NCI-H1694 (cell line): ENCODE measurements around the gene ARHGEF12.

Experiments
- DNase-seq: peaks from one replicate; lab custom pipeline; 2025; lab: John Stamatoyannopoulos, UW

Gene ARHGEF12

DNA sequence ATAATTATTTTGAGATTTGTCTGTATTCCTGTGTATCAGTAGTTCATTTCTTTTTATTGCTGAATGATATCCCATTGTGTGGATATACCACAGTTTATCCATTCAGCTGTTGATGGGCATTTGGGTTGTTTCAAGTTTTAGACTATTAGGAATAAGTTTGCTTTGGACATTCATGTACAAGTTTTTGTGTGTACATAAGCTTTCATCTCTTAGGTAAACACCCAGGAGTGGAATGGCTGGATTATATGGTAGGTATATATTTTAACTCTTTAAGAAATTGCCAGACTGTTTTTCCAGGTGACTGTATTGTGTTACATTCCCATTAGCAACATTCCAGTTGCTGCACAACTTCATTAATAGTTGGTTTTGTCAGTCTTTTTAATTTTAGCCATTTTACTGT lies 52.0 kb downstream of the ARHGEF12 start:
- no peak for DNase-seq

GRCh38 chr11:120389693-120390584 lies 53.7 kb downstream of the ARHGEF12 start:
- DNase-seq: no peak

DNA sequence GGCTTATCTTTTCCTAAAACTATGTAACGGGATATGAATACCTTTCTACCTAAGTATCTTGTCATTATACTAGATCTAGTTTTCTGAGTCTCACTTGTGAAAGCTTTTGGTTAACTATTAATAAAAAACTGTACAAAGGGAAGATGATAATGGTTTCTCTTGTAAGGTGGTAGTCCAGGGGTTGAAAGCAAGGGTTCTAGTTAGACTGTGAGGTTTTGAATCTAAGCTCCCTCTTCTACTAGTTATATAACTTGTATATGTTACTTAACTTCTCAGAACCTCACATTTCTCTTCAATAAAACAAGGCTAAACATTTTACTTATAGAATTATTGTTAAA lies 54.3 kb downstream of the ARHGEF12 start:
- no peak for DNase-seq

DNA sequence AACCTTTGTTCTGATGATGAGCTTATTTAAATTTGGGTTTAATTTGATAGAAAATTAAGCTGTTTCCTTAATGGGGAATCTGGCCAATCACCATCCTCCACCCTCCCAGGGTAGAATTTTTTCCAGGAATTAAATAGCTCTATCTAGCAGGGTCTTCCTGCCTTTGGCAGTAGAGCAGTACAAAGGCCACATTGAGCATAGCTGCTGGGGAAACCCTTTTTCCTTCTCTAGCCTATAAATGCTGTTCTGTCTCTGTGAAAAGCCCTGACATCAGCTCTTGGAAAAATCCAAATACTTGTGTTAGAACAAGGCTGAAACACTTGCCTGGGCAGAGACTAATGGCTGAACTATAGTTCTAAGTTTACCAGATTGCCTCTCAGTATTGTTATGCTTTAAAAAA lies 55.1 kb downstream of the ARHGEF12 start:
- DNase-seq: no peak

DNA sequence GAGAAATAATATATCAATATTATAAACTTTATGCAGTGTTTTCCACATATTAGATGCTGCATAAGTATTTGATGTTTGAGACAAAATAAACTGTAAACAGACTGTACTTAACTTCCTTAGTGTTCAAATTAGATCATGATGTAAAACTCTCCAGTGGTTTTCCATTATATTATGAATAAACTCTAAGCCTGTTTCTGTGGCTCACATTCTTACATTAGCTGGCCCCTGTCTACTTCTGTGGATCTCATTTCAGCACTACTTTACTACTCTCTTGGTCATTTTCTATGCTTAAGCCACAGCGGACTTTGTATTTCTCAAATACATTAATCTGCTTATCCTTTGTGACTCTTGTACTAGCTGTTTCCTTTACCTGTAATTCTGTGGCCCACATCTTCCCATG lies 55.6 kb downstream of the ARHGEF12 start:
- DNase-seq: no peak

DNA sequence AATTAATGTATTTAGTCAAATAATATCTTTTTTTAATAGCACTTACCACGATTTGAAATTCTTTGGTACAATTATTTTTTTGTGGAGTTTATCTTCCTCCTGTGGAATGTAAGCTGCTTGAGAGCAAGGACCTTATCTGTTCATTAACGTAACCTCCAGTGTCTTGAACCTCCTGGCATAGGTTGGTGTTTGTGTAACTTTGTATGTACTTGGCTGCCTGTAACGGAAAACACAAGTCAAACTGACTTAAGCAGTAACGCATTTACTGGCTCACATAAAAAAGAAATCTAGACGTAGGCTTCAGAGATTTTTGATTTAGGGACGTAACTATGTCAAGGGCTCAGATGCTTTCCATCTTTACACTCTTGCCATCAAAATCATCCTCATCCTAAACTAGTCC lies 56.1 kb downstream of the ARHGEF12 start:
- DNase-seq: no peak

GRCh38 chr11:120392793-120393192 lies 56.6 kb downstream of the ARHGEF12 start:
- DNase-seq: no peak

GRCh38 chr11:120394119-120394518 lies 57.9 kb downstream of the ARHGEF12 start:
- DNase-seq: no peak

DNA sequence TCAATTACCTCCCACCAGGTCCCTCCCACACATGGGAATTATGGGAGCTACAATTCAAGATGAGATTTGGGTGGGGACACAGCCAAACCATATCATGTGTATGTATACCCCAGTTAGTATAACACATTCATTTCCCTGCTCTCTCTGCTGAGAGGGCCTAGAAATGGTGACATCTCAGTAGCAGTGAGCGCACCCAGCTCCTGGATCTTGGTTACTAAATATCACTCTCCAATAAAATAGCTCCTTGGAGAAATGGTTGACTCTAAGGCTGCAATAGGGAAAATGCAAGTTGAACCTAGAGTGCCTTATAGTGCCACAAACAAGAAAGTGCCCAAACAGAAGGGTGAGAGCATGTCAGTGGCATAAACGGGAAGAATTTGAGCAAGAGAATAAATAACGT lies 59.6 kb downstream of the ARHGEF12 start:
- DNase-seq: no peak

GRCh38 chr11:120398132-120398531 lies 61.9 kb downstream of the ARHGEF12 start:
- DNase-seq: no peak

- no peak for DNase-seq
Observed at GRCh38 chr11:120399307-120399706, 63.1 kb downstream of the ARHGEF12 start.

DNA sequence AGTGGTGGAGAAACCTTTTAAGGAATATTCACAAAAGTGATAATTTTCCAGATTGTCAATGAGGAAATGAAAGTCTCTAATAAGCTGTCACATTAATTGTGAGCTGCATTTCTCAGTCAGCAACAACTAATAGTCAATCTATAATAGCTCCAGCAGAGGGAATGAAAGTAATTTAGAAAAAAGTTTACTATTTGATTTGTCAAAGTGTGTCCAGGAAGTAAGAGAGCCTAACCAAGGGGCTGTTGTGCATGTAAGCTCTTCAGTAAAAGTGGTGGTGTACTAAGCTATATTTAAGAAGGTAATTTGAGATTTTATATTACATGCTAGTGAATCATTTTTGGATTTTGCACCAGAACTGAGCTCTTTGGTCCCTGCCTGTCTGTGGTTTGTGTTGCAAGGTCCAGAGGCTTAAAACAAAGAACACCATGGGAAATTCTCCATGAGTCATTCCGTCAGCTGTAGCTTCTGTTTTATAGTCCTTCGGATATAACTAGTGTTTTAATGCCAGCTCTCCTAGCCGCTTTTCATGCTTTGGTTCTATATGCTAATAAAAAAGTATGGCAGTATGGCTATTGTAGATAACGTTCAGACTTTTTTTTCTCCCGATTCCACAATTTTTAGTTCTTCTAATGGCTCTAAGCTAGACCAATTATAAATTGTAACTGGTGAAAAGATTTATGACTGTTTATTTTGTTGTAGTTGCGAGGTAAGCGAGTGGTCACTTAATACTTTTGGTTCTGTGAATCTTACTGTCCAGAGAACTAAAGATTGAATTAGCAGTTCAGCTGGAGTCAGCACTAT lies 64.6 kb downstream of the ARHGEF12 start:
- DNase-seq: no peak

DNA sequence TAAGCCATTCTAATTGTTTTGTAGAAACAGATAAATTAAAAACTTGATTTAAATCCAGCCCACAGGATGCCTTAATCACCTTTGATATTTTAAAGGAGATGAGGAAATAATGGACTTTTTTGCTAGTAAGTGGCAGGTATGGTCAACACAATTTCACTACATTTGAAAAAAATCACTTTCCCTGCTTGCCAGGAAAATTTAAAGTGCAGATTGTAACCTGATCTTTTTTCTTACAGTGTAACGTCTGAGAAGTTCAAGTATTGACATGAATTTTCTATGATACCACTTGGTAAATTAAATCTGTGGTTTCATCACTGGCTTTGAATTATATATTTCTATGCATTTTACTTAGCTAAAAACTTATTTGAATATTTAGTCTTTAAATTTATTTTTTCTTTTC lies 65.3 kb downstream of the ARHGEF12 start:
- DNase-seq: no peak

DNA sequence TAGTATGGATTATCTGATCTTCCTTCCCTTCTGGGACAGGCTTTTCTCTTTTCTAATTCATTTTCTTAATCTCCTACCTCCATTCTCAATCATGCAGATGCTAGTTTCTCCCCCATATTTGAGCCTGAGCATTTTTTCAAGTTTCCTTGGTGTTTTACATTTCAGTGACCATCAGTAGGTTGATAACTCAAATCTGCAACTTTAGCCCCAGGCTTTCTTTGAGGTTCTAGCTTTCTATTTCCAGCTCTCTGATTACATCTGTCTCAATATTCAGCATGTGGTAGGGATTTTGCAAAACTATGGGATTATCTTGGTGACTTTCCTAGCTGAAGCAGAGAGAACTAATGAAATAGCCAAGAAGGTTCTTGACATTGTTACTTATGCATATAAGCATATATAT lies 67.8 kb downstream of the ARHGEF12 start:
- no peak for DNase-seq

DNA sequence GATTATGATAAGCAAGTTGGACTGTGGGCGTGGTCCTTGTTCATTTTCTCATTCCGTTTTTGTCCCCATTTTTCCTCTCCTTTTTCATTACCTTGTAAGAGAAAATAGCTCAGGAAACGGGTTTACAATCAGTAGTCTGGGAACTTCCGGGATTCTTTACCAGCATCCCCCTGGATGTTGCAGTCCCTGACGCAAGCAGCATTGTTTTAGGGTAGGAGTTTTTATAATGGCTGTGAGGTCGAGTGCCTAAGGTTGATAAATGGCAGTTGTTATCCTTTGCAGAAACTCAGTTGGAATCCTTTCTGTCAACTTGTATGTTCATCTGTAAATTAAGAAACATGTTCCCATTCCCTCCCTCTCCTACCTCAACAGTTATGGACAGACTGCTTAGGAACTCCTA lies 68.3 kb downstream of the ARHGEF12 start:
- no peak for DNase-seq

DNA sequence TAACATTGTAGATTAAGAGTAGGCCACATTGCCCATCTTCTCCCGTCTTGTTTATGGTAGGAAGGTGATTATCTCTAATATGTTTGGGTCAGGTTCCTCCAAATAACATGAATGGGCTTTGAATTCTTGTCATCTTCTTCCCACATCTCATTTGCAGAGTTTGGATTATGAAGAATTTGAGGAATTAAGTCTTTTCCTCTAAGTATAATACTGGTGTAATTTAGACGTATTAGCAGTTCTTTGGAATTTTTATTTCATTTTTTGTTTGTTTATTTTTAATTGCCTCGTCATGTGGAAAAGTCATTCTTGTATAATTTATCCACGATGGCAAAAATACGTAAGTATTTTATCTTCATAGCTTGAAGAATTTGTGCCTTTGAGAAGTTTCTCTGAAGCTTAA lies 73.4 kb downstream of the ARHGEF12 start:
- no peak for DNase-seq

- no peak for DNase-seq
Observed at GRCh38 chr11:120410622-120411380, 74.6 kb downstream of the ARHGEF12 start.

DNA sequence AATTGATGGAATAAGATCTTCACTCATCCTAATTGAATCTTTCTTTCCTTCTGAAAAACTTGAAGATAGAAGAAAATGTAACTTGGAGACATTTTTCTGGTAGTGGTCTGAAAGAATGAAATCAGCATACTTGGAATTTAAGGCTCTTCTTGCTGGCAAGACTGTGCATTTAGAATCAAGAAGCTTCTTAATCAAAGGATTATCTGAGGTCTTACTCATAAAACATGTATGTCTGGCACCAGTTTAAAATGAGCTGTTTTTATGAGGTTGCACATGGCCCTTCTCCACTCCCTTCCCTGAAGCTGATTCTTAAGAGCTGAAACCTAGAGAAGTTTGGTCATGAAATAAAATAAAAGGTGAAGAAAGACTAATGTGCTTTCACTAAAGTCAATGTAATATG lies 77.3 kb downstream of the ARHGEF12 start:
- no peak for DNase-seq

GRCh38 chr11:120420572-120420971 lies 84.4 kb downstream of the ARHGEF12 start:
- DNase-seq: no peak

DNA sequence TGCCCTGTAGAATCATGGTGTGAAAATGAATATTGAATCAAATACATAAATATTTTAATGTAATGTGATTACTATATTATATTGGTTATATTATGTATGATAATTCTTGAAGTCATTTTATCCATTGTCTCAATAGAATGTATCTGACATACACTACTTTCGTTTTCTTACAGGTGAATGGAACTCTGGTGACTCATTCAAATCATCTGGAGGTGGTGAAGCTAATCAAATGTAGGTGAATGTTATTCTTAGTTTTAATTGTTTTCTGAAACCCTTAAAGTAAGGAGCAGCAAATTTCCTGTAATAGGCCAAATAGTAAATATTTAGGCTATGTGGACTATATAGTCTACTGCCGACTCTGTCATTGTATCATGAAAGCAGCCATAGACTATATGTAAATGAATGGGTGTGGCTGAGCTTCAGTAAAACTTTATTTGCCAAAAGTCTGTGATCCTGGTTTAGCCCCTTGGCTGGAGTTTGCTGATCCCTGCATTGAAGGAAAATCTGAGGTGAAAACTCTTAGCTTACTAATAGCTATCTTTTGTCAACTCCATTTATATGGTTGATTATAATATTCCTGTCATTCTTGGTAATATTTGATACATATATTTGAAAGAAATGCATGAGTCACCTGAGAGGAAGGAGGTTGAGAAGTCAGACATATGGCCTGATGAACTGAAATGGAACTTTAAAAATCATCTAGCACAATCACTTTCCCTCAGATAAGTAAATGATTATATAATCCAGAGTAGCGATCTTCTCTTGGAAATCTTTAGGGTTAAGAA lies 88.2 kb downstream of the ARHGEF12 start:
- no peak for DNase-seq

DNA sequence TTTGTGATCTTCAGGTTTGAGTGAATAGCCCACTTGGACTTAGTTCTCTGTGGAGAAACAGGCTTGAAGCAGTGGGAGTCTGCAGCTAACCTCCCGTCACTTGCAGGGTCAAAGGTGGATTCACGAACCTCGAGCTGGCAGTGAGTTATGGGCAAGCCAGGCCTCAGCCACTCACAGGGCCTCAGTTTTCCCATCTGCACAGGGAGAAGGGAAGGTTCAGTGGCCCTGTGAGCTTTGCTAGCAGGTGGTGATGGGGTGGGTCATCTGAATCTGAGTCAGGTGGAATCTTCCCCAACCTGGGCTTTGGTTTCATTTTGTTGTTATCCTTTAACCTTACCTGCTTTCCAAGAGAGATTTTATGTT lies 88.7 kb downstream of the ARHGEF12 start:
- no peak for DNase-seq

DNA sequence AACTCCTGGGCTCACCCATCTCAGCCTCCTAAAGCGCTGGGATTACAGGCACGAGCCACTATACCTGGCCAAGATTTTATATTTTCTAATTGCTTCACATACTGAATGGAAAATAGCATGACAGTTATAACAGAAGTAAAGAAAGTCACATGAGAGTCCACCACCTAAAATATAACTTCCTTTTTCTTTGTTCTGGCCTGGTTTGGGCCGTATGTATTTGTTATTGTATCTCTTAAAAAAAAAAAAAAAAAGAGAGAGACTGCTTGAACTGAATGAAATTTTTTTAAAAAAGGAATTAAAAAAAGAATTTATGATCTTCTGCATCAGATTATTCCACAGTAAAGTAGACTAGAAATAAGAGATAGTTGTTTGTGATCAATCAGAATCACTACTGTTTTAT lies 89.3 kb downstream of the ARHGEF12 start:
- DNase-seq: no peak
